Sigmoid colon (tissue), 7 donors: ENCODE data around the gene NEO1. TPM values are rescaled to one million over a fixed set of nuclear protein-coding genes. Genes with fewer than 3 reads are reported as not detected.

Experiments
- DNase-seq: peaks from one replicate; pipeline ENCODE4 v3.0.0-alpha.2; 2019
- H3K27ac ChIP-seq, 4 donors: fragments of 200-600 bp; sonication (generic); one replicate each; pipeline ENCODE4 v1.5.1; 2016 to 2019; ENCODE audit warnings: mild to moderate bottlenecking in 1 of 4
- H3K27me3 ChIP-seq, 3 donors: fragments of 200-600 bp; sonication (generic); one replicate each; pipeline ENCODE4 v1.5.1; 2019; ENCODE audit warnings: mild to moderate bottlenecking in 1 of 3
- H3K36me3 ChIP-seq, 4 donors: fragments of 200-600 bp; sonication (generic); one replicate each; pipeline ENCODE4 v1.5.1; 2016 to 2019
- H3K4me1 ChIP-seq, 4 donors: fragments of 200-600 bp; sonication (generic); one replicate each; pipeline ENCODE4 v1.5.1; 2017 to 2019
- H3K4me3 ChIP-seq, 4 donors: fragments of 200-600 bp; sonication (generic); one replicate each; pipeline ENCODE4 v1.5.1; 2017 to 2019; ENCODE audit warnings: mild to moderate bottlenecking in 2 of 4, moderate library complexity in 1 of 4
- H3K9me3 ChIP-seq, 4 donors: fragments of 200-600 bp in 3 of 4; sonication (generic) in 3 of 4; one replicate each; pipeline versions ENCODE4 v1.5.1 to v1.6.1; 2013 to 2019
- CTCF ChIP-seq, 4 experiments: fragments of 450-650 bp in 3 of 4; fragments of 200-600 bp in 1 of 4; IDR thresholded peaks; one replicate each; pipeline ENCODE4 v1.5.1; 2016 to 2019; ENCODE audit warnings: antibody characterized with exemption in 4 of 4, mild to moderate bottlenecking in 3 of 4, moderate library complexity in 2 of 4
- EP300 ChIP-seq, 4 donors: sonication (generic); formaldehyde crosslinking; IDR thresholded peaks; one replicate each; pipeline ENCODE4 v1.6.1; 2017; ENCODE audit warnings: antibody characterized with exemption in 4 of 4
- POLR2A ChIP-seq, 2 donors: fragments of 450-650 bp; IDR thresholded peaks; one replicate each; pipeline ENCODE4 v1.6.1; 2016; ENCODE audit warnings: antibody characterized with exemption in 2 of 2, mild to moderate bottlenecking in 2 of 2, moderate library complexity in 2 of 2
- POLR2AphosphoS5 ChIP-seq, 4 donors: sonication (generic); formaldehyde crosslinking; IDR thresholded peaks; one replicate each; pipeline ENCODE4 v1.6.1; 2017; ENCODE audit warnings: antibody characterized with exemption in 4 of 4
- WGBS, 2 donors: extraction: QIAGEN DNeasy Blood & Tissue Kit; methylation state at CpG; one replicate each; pipeline ENCODE4 v1.1.7; 2013; 5-methylcytosine and 5-hydroxymethylcytosine counted together
- intact Hi-C: fragments of 100-400 bp; cut with DNase I; formaldehyde crosslinking; loops from one replicate; pipeline ENCODE4 v1.15.1; 2023
- polyA plus RNA-seq, 3 donors: library from polyadenylated mRNA; stranded (reverse); fragments of 200-250 nt; gene quantifications; one replicate each; pipeline ENCODE4 v1.2.3, GENCODE V29; 2013
- total RNA-seq, 4 donors: library from RNA; depleted of rRNA; stranded (reverse); fragments of >200 nt; gene quantifications; one replicate each; pipeline ENCODE4 v1.1.0, GENCODE V29; 2016
- donor health status: healthy with polysubstance abuse.
- donor health status: Bipolar disorder and iron deficiency.
- donor health status: healthy.

Gene NEO1
- total and polyA plus RNA-seq, 7 donors: 9.0 to 56.5 (median 26.8) TPM

- DNase-seq: no peak
- TF ChIP-seq CTCF (IDR thresholded peaks at IDR 0.05) (no peak), EP300 (IDR thresholded peaks at IDR 0.05) (no peak), POLR2A (IDR thresholded peaks at IDR 0.05) (no peak), POLR2AphosphoS5 (IDR thresholded peaks at IDR 0.05) (no peak)
- Histone ChIP-seq H3K36me3 (no peaks in the 10 kb centered on the region), H3K4me3 (no peak overlapping the region), H3K27me3 (no peaks in the 10 kb centered on the region), H3K4me1 (no peaks in the 10 kb centered on the region), H3K27ac (no peak overlapping the region), H3K9me3 (no peaks in the 10 kb centered on the region)
- intact Hi-C loops: no loop called here
- WGBS, 2 donors: 16 to 63% methylated on average over 1 of the region's 1 CpG
These were observed 57.9 kb downstream of the NEO1 start for GRCh38 chr15:73110201-73110600.

GRCh38 chr15:73114064-73114463 is 61.8 kb downstream of the NEO1 start:
- no peak for TF ChIP-seq EP300 (IDR thresholded peaks at IDR 0.05)
- no peak for TF ChIP-seq POLR2A (IDR thresholded peaks at IDR 0.05)
- no peak for TF ChIP-seq CTCF (IDR thresholded peaks at IDR 0.05)
- TF ChIP-seq POLR2AphosphoS5 (IDR thresholded peaks at IDR 0.05): no peak

GRCh38 chr15:73116164-73116563 is 63.9 kb downstream of the NEO1 start:
- DNase-seq: no peak
- intact Hi-C loops: no loop called here
- H3K27me3 ChIP-seq: no peaks in the 10 kb centered on the region
- H3K4me1 ChIP-seq: no peaks in the 10 kb centered on the region
- H3K36me3 ChIP-seq: peaks cover 0 to 6% (median 0%) of the 10 kb centered on the region in 4 donors
- TF ChIP-seq EP300 (IDR thresholded peaks at IDR 0.05): no peak
- no peak for TF ChIP-seq POLR2AphosphoS5 (IDR thresholded peaks at IDR 0.05)
- TF ChIP-seq POLR2A (IDR thresholded peaks at IDR 0.05): no peak
- TF ChIP-seq CTCF (IDR thresholded peaks at IDR 0.05): no peak
- no peak overlapping the region for H3K4me3 ChIP-seq
- 92 to 93% methylated on average over 2 of the region's 2 CpGs for WGBS, 2 donors
- H3K27ac ChIP-seq: no peak overlapping the region
- no peaks in the 10 kb centered on the region for H3K9me3 ChIP-seq

More at GRCh38 chr15:73114064-73114463, 61.8 kb downstream of the NEO1 start:
- Histone ChIP-seq H3K27me3 (no peaks in the 10 kb centered on the region), H3K9me3 (no peaks in the 10 kb centered on the region), H3K27ac (no peak overlapping the region), H3K4me3 (no peak overlapping the region), H3K4me1 (no peaks in the 10 kb centered on the region), H3K36me3 (peaks cover 0 to 6% (median 0%) of the 10 kb centered on the region in 4 donors)
- WGBS, 2 donors: 88 to 91% methylated on average over 7 of the region's 7 CpGs
- no peak for DNase-seq
- intact Hi-C loops: no loop called here

- no peaks in the 10 kb centered on the region for H3K4me1 ChIP-seq
- WGBS, 2 donors: 85 to 86% methylated on average over 3 of the region's 3 CpGs
These were observed 65.8 kb downstream of the NEO1 start for GRCh38 chr15:73118055-73118454.

More at GRCh38 chr15:73118055-73118454, 65.8 kb downstream of the NEO1 start:
- H3K27me3 ChIP-seq: no peaks in the 10 kb centered on the region
- DNase-seq: no peak
- no peak overlapping the region for H3K27ac ChIP-seq
- TF ChIP-seq POLR2AphosphoS5 (IDR thresholded peaks at IDR 0.05) (no peak), POLR2A (IDR thresholded peaks at IDR 0.05) (no peak), CTCF (IDR thresholded peaks at IDR 0.05) (no peak), EP300 (IDR thresholded peaks at IDR 0.05) (no peak)
- no peaks in the 10 kb centered on the region for H3K9me3 ChIP-seq
- H3K4me3 ChIP-seq: no peak overlapping the region
- intact Hi-C loops: no loop called here
- peaks cover 0 to 6% (median 0%) of the 10 kb centered on the region in 4 donors for H3K36me3 ChIP-seq
